CD4-positive, alpha-beta T cell (primary cell): Measurements from ENCODE around the gene PAPPA. TPM values are rescaled to one million over a fixed set of nuclear protein-coding genes. Genes with fewer than 3 reads are reported as not detected.

ENCODE experiments used
- ATAC-seq: fragments of 200-7000 bp; cut with Tn5 transposase; one replicate; pipeline ENCODE4 v1.10.0; 2022; ENCODE audit warnings: mild to moderate bottlenecking; ENCODE audit not compliant: poor library complexity
- CTCF ChIA-PET: fragments of 350-600 bp; sonication (Branson Sonifier 250); formaldehyde crosslinking; loops from one replicate; lab custom pipeline; 2021; ENCODE audit warnings: antibody characterized with exemption, inconsistent platforms; lab: Charles Lee
- POLR2A ChIA-PET: fragments of 350-600 bp; sonication (Branson Sonifier 250); formaldehyde crosslinking; loops from one replicate; lab custom pipeline; 2021; ENCODE audit warnings: antibody characterized with exemption, inconsistent platforms; lab: Charles Lee
- DNase-seq, 14 experiments: peaks; one replicate each; pipeline ENCODE4 v3.0.0-alpha.2; 2013 to 2020; ENCODE audit warnings: mixed read lengths in 2 of 14
- H3K27ac ChIP-seq, 2 donors: one replicate each; pipeline versions ENCODE4 v1.5.1 to v1.7.0; 2013; ENCODE audit warnings: low read length in 2 of 2, low read depth in 1 of 2, mild to moderate bottlenecking in 1 of 2
- H3K27me3 ChIP-seq, 2 experiments: 1 replicate in 1 of 2; 2 replicates in 1 of 2; pipeline versions ENCODE4 v1.6.1 to v1.7.0; 2013; ENCODE audit warnings: low read length in 2 of 2, control low read depth in 1 of 2, mild to moderate bottlenecking in 1 of 2, moderate library complexity in 1 of 2; ENCODE audit not compliant: insufficient read depth in 2 of 2, control insufficient read depth in 1 of 2
- H3K36me3 ChIP-seq: one replicate; pipeline ENCODE4 v1.6.1; 2013; ENCODE audit warnings: low read length, control low read depth; ENCODE audit not compliant: insufficient read depth
- H3K4me1 ChIP-seq: one replicate; pipeline ENCODE4 v1.6.1; 2013; ENCODE audit warnings: low read length, control low read depth; ENCODE audit not compliant: insufficient read depth
- H3K4me3 ChIP-seq: one replicate; pipeline ENCODE4 v1.5.1; 2013; ENCODE audit warnings: mild to moderate bottlenecking, low read length, moderate library complexity
- H3K9me3 ChIP-seq, 2 experiments: 1 replicate in 1 of 2; 2 replicates in 1 of 2; pipeline versions ENCODE4 v1.6.1 to v1.7.0; 2013; ENCODE audit warnings: low read length in 2 of 2, mild to moderate bottlenecking in 2 of 2, control low read depth in 1 of 2, moderate library complexity in 1 of 2; ENCODE audit not compliant: control insufficient read depth in 1 of 2, insufficient read depth in 1 of 2
- H3K27ac Mint-ChIP-seq: one replicate; pipeline ENCODE4 v1.8.0; 2020; ENCODE audit warnings: mixed read lengths
- H3K27me3 Mint-ChIP-seq: one replicate; pipeline ENCODE4 v1.8.0; 2021; ENCODE audit warnings: mixed read lengths
- H3K36me3 Mint-ChIP-seq: one replicate; pipeline ENCODE4 v1.8.0; 2021; ENCODE audit warnings: low read depth, mixed read lengths
- H3K4me1 Mint-ChIP-seq: one replicate; pipeline ENCODE4 v1.8.0; 2021; ENCODE audit warnings: low read depth, mixed read lengths
- H3K4me3 Mint-ChIP-seq: one replicate; pipeline ENCODE4 v1.8.0; 2020; ENCODE audit warnings: mild to moderate bottlenecking, mixed read lengths
- H3K9me3 Mint-ChIP-seq: one replicate; pipeline ENCODE4 v1.8.0; 2020; ENCODE audit warnings: mixed read lengths
- CTCF ChIP-seq: fragments of 200-600 bp; IDR thresholded peaks from one replicate; pipeline ENCODE4 v1.8.0; 2022; ENCODE audit warnings: antibody characterized with exemption, mild to moderate bottlenecking
- intact Hi-C, 2 experiments: fragments of 100-400 bp; cut with DNase I in 1 of 2; cut with micrococcal nuclease in 1 of 2; formaldehyde crosslinking; loops; one replicate each; pipeline versions ENCODE4 v1.15.1 to v1.9.0; 2023 to 2025; cut with DNase I, micrococcal nuclease
- total RNA-seq, 174 experiments: library from RNA in 2 of 174; stranded (reverse) in 2 of 174; gene quantifications; one replicate each; pipeline ENCODE4 v1.2.3 and lab custom pipeline; 2021 to 2026

PAPPA gene
- total RNA-seq, 2 experiments from 2014 or later, result 0.03 TPM; not detected in 1

GRCh38 chr9:116349684-116350083 lies 196.1 kb downstream of the PAPPA start:
- Mint-ChIP-seq H3K4me3 (no peak overlapping the region), H3K27ac (no peak overlapping the region), H3K4me1 (no peaks in the 10 kb centered on the region), H3K9me3 (no peaks in the 10 kb centered on the region), H3K27me3 (no peaks in the 10 kb centered on the region), H3K36me3 (no peaks in the 10 kb centered on the region)
- CTCF ChIA-PET, result no interaction called here
- POLR2A ChIA-PET, result no interaction called here
- ATAC-seq (no peak), DNase-seq (no peak)
- Histone ChIP-seq H3K36me3 (no peaks in the 10 kb centered on the region), H3K9me3 (no peaks in the 10 kb centered on the region), H3K4me3 (no peak overlapping the region), H3K27me3 (no peaks in the 10 kb centered on the region), H3K27ac (no peak overlapping the region), H3K4me1 (no peaks in the 10 kb centered on the region)
- TF ChIP-seq CTCF, result no peak
- intact Hi-C loops, result no loop called here

- H3K9me3 ChIP-seq, result no peaks in the 10 kb centered on the region
- ATAC-seq (no peak), DNase-seq (no peak)
- no peaks in the 10 kb centered on the region for H3K27me3 ChIP-seq
- H3K27me3 Mint-ChIP-seq, result peaks cover 5% of the 10 kb centered on the region
- POLR2A ChIA-PET, result no interaction called here
- H3K36me3 Mint-ChIP-seq, result no peaks in the 10 kb centered on the region
- no peak overlapping the region for H3K27ac ChIP-seq
- no peaks in the 10 kb centered on the region for H3K4me1 Mint-ChIP-seq
- no peaks in the 10 kb centered on the region for H3K4me1 ChIP-seq
- H3K27ac Mint-ChIP-seq, result no peak overlapping the region
- H3K4me3 Mint-ChIP-seq, result no peak overlapping the region
- intact Hi-C loops, result no loop called here
- no peaks in the 10 kb centered on the region for H3K9me3 Mint-ChIP-seq
- CTCF ChIA-PET, result no interaction called here
- H3K4me3 ChIP-seq, result no peak overlapping the region
- H3K36me3 ChIP-seq, result no peaks in the 10 kb centered on the region
- no peak for TF ChIP-seq CTCF
Observed at GRCh38 chr9:116350213-116350612, 196.6 kb downstream of the PAPPA start.

GRCh38 chr9:116352958-116353357 lies 199.4 kb downstream of the PAPPA start:
- no peak for ATAC-seq
- H3K27ac Mint-ChIP-seq, result no peak overlapping the region
- H3K4me3 Mint-ChIP-seq, result no peak overlapping the region
- intact Hi-C loops, result no loop called here
- H3K36me3 ChIP-seq, result no peaks in the 10 kb centered on the region
- no peaks in the 10 kb centered on the region for H3K9me3 Mint-ChIP-seq
- H3K27me3 ChIP-seq, result no peaks in the 10 kb centered on the region
- no peaks in the 10 kb centered on the region for H3K4me1 ChIP-seq
- no peak overlapping the region for H3K4me3 ChIP-seq
- peaks cover 5% of the 10 kb centered on the region for H3K27me3 Mint-ChIP-seq
- H3K9me3 ChIP-seq, result no peaks in the 10 kb centered on the region
- no peak for DNase-seq
- H3K27ac ChIP-seq, result no peak overlapping the region
- no peaks in the 10 kb centered on the region for H3K36me3 Mint-ChIP-seq
- no peak for TF ChIP-seq CTCF
- CTCF ChIA-PET, result no interaction called here
- POLR2A ChIA-PET, result no interaction called here
- H3K4me1 Mint-ChIP-seq, result no peaks in the 10 kb centered on the region
